ENCODE data around the gene HERC3.

Gene HERC3

DNA sequence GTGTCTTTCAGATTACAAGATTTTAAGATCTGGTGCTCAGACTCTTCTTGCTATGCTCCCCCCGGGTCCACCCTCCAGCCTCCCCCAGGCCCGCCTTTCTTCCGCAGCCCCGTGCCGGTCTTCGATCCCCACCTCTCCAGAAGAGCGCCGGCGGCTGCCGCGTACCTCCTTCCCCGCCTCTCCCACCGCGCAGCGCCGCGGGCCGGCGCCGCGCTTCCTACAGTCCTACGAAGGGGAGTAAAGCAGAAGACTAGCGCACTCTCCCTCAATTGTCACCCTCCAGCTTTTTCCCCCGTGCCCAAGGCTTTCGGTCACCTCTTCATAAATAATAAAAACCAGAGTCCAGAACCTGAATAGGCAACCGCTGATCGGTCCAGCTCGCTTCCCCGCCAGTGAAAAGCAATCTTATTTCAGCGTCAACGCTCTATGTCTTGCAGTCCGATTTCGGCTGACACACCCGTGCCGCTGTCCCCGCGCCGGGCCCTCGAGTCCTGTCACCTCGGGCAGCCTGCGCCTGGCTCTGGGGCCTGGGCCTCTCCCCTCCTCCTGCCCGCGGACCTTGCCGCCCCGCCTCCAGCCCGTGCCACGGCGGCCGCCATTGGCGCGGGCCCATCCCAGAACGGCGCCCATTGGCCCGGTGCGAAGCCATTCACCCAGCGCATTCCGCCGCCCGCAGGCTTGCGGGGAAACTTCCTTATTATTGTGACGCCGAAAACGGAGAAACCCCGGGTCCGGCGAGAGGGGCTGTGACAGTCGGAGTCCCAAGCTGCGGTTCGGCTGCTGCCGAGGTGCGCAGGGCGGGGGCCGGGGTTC lies at the start of gene HERC3:
TSS of gene HERC3 (plus strand) at position 694 of the 813 bp plus-strand sequence. CDS start 13,344 bp downstream, outside the sequence.
- DNase-seq = peak; percentile 88

DNA sequence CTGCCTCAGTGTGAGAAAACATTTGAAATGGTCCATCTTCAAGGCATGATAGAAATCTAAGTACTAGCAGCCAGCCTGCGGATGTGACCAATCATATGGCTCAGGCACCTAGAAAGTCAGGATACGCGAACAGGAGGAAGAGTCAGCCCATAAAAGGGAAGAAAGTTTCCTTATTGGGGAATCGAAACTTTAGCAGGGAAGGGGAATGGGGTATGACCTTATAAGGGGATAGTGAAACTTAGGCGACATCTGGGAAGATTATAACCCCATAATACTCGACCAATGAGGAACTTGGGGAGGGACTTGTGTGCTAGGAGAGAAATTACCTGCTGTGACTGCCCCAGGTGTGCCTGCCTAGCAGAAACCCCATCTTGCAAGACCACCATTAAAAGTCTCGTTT lies 42.5 kb upstream of the HERC3 start:
- DNase-seq = no peak

DNA sequence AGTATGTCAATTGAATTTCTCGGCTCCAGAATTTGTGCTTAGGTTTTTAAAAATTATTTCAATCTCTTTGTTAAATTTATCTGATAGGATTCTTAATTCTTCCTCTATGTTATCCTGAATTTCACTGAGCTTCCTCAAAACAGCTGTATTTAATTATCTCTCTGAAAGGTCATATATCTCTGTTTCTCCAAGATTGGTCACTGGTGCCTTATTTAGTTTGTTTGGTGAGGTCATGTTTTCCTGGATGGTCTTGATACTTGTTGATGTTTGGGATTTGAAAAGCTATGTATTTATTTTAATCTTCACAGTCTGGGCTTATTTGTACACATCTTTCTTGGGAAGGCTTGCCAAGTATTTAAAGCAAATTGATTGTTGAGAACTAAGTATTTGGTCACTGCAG lies 24.7 kb upstream of the HERC3 start:
- DNase-seq = no peak

DNA sequence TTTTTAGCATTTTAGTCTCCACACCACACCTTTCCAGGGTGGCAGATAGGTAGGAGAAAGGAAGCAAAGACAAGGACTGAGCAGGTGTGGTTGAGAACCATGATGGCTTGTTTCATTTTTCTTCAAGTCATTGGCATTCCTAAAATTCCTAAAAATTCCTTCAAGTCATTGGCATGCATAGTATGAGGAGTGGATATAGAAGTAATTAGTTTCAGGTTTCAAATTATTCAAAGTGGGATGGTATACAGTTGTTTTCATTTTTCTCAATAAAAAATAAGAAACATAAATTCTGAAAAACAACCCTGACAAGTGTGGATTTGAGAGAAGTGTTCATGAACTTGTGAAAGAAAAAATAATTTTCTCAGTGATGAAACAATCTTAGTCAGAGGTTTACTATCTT lies 22.3 kb upstream of the HERC3 start:
- no peak for DNase-seq

DNA sequence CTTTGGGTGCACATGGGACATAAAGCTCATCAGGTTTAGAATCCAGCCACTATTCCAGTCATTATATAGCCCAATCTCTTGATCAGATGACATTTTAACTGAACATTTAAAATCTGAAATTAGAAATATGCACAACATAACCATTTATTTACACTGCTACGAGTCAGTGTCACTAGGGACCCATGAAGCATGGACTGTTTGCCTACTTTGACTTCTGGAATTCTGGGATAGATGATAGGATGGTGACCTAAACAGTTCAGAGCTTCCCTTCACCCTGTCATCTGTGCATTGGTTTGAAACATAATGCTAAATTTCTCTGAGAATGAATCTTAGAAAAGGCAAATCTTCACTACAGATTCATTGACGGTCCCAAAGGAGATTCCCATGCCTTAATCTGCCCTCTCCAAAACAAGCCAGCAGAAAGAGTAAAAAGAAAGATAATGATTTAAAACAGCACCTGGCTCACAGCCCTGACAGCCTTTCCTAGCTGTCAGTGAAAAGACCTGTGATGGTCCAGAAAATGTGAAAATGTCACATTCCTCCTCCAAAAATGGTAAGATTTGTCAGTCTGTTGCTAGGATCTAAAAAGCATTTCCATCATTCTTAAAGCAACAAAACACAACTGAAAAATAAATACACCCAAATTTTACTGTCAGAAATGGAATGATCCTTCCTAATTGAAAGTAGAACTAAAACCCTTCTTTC lies 18.9 kb upstream of the HERC3 start:
- DNase-seq = no peak

DNA sequence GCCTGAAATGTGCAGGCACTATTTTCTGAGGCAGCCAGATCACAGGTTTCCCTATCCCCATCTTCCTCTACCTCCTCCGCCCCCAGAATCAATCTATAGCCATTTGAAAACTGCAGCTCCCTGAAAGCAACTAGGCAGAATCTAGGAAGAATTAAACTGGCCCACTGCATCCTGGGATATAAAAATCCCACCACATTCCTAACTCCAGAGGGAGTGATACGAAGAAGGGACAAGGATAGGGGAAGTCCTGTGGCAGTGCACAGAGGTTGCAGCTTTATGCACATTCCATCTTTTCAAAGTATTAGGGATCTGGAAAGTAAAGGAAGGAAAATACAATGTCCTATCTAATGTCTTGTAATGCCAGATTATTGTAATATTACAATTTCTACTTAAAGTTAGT lies 18.3 kb upstream of the HERC3 start:
- no peak for DNase-seq

DNA sequence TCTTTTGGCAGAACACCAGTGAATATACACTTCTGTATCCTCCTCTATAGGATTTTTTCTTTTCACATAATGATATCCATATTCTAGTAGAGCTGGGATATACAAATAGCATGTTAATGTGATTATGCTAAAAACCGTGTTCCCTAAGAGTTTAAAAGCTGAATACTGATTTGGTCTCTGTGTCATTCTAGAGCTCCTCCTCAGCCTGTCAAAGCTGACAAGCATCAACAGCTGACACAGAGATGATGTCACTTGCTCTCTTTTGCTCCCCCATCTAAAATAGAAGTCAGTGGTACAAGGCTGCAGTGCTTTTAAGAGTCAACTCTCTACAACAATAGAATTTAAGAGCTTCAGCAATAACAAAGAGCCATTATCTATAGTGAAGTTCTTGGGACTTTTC lies 17.1 kb upstream of the HERC3 start:
- no peak for DNase-seq

DNA sequence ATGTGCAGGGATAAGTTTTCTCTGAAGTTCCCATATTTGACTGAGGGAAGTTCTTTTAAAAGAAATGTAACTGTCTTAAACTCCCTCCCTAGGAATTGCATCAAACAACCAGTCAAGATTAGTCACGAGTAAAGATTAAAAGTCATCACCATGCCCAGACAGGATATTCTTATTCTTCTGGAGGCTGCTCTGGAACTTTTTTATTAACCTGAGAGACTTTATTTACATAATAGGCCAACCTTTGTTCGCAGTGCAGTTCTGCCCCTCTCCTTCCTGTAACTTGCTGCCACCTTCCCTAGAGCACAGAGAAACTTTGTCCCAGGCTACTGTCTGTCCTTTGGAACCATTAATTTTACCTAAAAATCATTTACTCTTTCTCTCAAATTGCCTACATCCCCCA lies 9.8 kb upstream of the HERC3 start:
- no peak for DNase-seq

DNA sequence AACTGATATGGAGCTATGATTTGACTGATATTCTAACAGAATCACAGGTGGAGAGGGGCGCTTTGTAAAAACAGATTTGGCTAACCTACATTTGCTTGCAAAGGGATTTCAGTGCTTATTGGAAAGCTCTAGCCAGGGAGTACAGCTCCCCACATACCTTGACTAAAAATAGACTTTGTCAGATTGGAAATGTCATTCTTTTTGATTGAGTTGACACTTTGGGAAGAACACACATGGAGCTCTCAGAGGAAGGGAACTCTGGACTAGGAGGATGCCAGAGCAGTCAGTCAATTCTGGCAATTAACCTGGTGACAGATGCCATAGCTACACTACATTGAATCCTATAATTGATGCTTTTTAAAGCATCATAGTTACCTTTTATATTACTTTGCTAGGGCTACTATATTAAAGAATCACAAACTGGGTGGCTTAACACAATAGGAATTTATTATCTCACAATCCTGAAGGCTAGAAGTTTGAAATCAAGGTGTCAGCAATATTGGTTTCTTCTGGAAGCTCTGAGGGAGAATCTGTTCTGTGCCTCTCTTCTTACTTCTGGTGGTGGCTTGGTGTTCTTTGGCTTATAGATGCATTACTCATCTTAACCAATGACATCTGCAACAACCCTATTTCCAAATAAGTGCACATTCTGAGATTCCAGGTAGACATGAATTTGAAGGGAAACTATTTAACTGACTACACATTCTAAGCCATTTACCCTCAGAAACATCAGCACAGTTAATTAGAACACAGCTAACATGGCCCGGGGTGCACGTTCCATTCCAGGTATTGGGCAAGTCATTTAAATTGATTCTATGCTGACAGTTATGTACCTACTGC lies 8.4 kb upstream of the HERC3 start:
- DNase-seq = no peak

DNA sequence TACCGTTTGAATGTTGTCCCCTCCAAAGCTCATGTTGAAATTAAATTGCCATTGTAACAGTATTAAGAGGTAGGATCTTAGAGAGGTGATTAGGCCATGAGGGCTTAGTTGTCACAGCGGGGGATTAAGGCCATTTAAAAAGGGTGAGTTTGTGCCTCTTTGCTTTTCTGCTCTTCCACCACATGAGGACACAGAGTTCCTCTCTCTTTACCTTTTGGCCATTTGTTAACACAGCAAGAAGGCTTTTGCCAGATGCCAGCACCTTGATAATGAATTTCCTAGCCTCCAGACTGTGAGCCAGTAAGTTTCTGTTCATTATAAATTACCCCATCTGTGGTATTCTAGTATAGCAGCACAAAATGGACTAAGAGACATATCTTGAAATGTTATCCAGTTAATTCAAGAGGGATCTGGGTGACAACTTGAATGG lies 7.8 kb upstream of the HERC3 start:
- no peak for DNase-seq

DNA sequence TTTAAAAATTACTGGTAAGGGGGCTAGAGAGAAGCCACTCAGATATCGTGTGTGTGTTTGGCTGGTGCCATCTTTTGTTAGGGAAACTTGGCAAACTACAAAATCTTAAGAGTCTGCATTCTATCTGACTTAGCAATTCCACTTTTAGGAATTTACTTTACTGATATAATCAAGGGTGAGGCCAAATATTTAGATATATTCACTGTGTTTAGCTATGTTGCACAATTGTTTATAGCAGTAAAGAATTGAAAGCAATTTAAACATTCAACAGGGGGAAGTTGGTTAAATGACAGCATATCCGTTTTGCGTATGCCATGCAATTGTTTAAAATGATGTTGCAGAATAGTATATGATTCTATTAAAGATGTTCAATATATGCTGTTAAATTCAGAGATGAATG lies 6.4 kb upstream of the HERC3 start:
- DNase-seq = no peak

DNA sequence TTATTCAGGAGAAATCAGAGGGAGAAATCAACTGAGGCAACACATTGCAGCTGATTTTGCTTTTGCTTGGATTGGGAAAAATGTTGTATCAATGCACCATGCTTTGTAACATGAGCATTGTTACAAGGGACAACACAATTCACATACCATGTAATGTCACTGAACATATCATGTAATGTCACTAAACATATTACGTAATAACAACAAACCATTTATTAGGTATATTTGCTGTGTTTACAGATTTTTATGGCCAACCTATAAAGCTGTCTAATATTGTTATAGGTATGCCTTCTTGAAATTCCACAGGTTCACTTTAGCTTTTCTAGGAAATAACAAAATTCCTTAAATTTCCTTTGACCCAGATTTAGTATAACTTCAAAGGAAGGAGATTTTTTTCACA lies 5.0 kb upstream of the HERC3 start:
- DNase-seq = no peak

DNA sequence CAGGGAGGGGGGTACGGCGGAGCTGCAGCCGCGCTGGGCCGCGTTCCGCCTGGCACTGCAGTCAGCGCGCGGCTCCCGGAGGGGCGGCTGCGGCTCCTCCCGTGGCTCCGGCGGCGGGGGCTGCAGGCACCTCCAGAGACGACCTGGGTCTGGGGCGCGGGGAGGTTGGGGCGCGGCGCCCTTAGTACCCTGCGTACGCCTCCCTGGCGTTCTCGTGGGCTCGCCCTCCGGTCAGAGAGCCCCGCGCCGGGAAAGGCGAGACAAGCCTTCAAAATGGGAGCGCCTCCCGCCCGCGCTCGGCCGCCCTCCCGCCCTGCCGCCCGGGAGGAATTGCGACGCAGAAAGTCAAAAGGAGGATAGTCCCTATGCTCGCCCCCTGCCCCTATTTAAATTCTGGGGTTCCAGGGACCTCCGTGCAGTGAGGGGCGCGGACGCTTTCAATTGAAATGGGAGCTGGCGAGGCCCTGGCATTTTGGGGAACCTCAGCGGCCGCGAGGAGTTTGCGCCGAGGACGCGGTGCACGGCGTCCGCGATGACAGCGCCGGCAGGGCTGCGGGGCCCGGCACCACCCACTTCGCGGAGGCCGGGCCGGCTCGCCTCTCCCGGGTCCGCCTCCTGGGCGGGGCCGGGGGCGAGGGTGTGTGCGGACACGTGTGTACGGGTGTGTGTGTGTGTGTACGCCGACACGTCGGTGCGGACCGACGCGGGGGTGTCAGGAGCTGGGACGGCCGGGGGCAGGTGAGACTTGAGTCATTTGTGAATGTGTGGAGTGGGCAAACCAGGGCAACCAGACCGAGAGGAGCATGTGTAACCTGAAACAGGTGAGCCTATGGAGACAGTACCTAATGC lies 544 bp downstream of the HERC3 start:
- DNase-seq = peak; percentile 82

DNA sequence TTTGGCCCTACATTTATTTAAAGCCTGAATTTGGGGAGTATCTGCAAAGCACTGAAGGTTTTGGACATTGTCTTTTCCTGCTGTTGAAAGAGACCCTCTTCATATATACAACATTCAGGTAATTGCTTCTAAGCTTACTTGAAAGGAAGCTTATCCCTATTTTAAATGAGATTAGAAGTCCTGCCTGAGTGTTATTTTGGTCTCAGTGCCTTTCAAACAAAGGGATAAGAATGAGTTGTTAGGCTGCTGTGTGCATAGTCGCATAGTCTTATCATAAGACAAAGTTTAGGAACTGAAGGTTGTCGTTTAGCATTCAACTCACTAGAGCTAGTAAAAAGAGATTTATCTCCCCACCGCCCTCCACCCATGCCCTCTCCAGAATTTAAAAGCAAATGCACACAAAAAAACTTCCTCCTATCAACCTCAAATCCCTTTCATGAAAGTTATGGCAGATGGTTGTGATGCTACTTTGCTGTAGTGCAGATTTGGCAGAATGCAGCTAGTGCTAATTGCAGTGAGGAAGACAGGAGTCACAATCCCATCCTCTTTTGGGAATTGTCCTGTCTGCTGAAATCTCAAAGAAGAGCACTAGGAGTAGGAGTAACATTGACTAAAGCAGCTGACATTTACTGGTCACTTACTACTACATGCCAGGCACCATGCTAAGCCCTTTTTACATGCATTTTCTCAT lies 5.8 kb downstream of the HERC3 start:
- no peak for DNase-seq

DNA sequence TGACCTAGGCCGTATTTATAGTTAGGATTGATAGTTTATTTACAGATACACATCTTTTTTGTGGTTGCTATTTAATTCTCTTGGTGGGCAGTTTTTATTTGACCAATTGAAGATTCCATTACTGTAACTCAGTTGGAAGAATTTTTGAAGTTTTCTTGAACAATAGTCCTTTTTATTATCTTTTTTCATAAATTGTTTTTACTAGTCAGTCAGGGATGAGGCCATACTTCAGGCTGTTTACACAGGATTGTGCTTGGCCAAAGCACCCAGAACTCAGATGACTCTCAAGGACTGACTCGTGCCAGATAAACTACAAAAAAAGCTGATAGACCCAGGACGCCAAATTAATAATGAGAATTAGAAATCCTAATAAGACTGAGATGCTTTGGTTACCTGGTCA lies 7.0 kb downstream of the HERC3 start:
- no peak for DNase-seq

DNA sequence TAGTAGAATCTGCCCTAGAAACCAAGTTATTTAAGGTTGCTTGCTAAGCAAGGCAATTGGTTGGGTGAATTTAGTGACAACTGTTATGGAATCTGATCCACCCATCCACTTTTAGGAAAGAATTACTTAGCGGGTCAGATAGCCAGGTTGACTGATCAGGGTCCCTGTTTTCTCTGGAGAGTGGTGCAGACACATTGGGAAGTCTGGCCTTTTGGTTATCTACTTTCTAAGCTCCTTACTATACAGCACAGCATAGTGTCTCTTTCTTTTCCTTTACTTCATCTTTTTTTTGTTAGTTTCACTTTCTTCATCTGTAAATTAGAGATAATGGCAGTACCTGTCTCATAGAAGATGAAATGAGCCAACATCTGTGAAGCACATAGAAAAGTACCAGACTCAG lies 7.4 kb downstream of the HERC3 start:
- no peak for DNase-seq

DNA sequence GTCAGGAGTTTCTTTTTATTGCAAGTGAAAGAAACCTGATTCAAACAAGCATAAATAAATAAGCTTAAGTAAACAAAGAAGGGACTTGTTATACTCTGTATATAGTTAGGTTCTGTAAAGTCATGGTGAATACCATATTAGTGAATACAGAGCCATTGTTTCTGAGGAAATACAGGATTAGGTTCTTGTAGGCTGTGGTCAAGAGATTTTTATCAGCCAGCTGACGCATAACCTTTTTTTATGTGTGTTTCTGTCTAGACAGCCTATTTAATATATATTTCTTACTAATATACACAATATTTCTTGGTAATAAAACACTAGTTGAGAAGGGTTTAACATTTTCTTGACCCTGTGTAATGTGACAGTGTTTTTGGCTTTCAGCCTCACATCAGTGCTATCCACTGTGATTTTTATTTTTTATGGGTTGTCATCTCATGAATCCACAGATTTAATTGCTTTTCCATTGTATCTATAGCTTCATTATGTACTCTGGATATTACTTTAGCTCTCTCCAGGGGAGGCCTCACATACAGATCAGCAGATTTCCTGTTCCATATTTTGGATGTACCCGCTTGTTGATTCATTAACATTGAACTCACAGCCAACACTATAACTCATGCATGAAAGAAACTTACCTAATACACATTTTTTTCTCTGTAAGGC lies 8.0 kb downstream of the HERC3 start:
- DNase-seq = no peak

DNA sequence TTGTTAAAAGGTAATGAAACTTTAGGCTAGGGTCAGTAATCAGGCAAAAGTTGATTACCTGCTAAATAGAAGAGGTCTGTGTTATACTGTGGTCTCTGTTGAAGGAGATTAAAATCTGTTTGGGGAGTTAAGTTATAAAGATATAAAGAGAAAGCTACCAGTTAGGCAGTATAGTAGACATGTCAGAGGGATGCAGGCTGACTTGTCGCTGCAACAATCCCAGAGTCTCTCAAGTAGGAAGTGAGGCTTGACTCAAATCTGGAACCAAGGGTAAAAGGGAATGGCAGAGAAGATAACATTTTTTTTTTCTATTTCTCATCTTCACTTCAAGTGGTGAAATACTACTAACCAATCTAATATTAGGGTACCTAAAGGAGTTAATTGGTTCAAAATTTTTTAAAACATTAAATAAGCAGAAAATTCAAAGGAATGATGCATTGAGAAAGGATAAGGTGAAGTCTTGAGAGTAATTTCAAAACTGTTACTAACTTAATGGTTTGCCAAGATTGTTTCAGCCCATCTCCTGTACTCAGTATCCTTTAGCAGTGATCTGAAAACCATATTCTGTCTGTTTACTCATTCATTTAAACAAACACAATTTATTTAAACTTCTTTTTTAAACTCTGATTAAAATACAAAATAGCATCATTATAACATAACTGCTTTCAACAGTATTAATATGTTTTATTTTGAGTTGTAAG lies 12.8 kb downstream of the HERC3 start:
- DNase-seq = no peak

DNA sequence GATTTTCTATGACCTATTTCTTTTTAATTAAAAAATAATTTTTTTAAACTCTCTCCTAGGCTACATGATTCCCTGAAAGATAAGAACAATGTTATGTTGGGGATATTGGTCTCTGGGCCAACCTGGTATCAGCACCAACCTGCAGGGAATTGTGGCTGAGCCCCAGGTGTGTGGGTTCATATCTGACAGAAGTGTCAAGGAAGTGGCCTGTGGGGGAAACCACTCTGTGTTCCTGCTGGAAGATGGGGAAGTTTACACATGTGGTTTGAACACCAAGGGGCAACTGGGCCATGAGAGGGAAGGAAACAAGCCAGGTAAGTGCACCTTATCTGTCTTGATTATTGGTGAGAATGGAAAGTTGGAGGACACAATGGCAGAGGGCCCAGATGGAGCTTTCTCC lies 13.5 kb downstream of the HERC3 start:
- DNase-seq = no peak

DNA sequence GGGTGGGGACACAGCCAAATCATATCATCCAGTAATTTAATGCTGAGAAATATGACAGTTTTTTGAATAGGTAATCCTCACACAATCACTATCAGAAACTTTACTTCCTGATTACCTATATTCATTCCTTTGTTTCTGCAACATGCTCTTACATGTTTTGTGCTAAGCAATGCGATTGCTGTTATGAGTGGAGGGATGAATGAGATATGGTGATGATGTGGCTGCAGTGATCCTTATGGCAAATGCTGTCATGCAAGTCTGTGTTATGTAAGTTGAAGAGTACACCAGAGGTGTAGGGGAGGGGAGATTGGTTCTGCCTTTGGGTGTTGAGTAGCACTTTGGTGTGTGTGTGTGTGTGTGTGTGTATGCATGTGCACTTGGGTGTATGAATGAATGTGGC lies 14.6 kb downstream of the HERC3 start:
- DNase-seq = no peak

DNA sequence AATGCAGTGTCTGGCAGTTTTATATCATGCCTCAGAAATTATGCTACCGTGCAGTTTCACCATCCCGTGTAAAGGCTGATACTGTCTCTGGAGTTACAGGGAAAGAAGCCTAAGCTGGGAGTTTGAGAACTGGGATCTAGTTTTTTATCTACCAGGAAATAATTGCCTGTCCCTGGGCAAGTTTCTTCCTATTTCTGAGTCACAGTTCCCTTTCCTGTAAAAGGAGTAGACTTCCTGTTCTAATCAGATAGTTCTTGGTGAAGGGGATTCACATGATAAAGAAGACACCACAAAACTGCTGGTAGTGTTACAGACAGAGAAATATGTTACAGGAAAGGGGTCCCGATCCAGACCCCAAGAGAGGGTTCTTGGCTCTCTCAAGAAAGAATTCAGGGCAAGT lies 17.1 kb downstream of the HERC3 start:
- no peak for DNase-seq
